PC-9 (cell line): ENCODE measurements around the gene CFAP54. TPM values are rescaled to one million over a fixed set of nuclear protein-coding genes. Genes with fewer than 3 reads are reported as not detected.

Experiments
- BruUV-seq: library from RNA; stranded (reverse); fragments of 400-500 nt; replicated peaks from 2 replicates; lab custom pipeline; 2021; lab: Mats Ljungman, UMichigan
- CTCF ChIA-PET: fragments of 300-600 bp; sonication (Branson Sonifier 250); formaldehyde crosslinking; loops from one replicate; lab custom pipeline; 2022; ENCODE audit warnings: antibody characterized with exemption; lab: Charles Lee
- POLR2A ChIA-PET: fragments of 300-600 bp; sonication (Branson Sonifier 250); formaldehyde crosslinking; loops from one replicate; lab custom pipeline; 2022; ENCODE audit warnings: antibody characterized with exemption; ENCODE audit not compliant: unreplicated experiment; lab: Charles Lee
- DNase-seq, 2 experiments: peaks; one replicate each; pipeline versions ENCODE4 v3.0.0 to v3.0.0-alpha.2; 2015 to 2022; ENCODE audit warnings: mixed read lengths in 1 of 2
- H2AFZ ChIP-seq: fragments of 200-600 bp; sonication (generic); 2 replicates; pipeline ENCODE4 v1.8.1; 2017; ENCODE audit warnings: antibody characterized with exemption
- H3F3A ChIP-seq: fragments of 200-600 bp; sonication (generic); 2 replicates; pipeline ENCODE4 v1.8.1; 2017; ENCODE audit warnings: antibody characterized with exemption, mild to moderate bottlenecking, low read depth; ENCODE audit not compliant: insufficient read depth
- H3K27ac ChIP-seq: fragments of 200-600 bp; sonication (generic); 2 replicates; pipeline ENCODE4 v1.6.1; 2016; ENCODE audit warnings: mixed run types
- H3K27me3 ChIP-seq: fragments of 200-600 bp; sonication (generic); 2 replicates; pipeline ENCODE4 v1.6.1; 2016; ENCODE audit warnings: low read depth, mixed run types; ENCODE audit not compliant: insufficient read depth
- H3K36me3 ChIP-seq: fragments of 200-600 bp; sonication (generic); 2 replicates; pipeline ENCODE4 v1.6.1; 2016; ENCODE audit warnings: low read depth, mixed run types
- H3K4me1 ChIP-seq: fragments of 200-600 bp; sonication (generic); replicated peaks from 2 replicates; pipeline ENCODE4 v1.6.1; 2016; ENCODE audit warnings: mixed run types; ENCODE audit not compliant: insufficient read depth
- H3K4me2 ChIP-seq: fragments of 200-600 bp; sonication (generic); 2 replicates; pipeline ENCODE4 v1.6.1; 2017; ENCODE audit warnings: mixed run types
- H3K4me3 ChIP-seq: fragments of 200-600 bp; sonication (generic); 2 replicates; pipeline ENCODE4 v1.6.1; 2016; ENCODE audit warnings: mixed run types
- H3K79me2 ChIP-seq: fragments of 200-600 bp; sonication (generic); 2 replicates; pipeline ENCODE4 v1.6.1; 2017; ENCODE audit warnings: low read depth, mixed run types
- H3K9me2 ChIP-seq: fragments of 200-600 bp; sonication (generic); 2 replicates; pipeline ENCODE4 v1.8.1; 2017; ENCODE audit warnings: mild to moderate bottlenecking; ENCODE audit not compliant: insufficient read depth
- H3K9me3 ChIP-seq: fragments of 200-600 bp; sonication (generic); 2 replicates; pipeline ENCODE4 v1.8.1; 2016; ENCODE audit warnings: low read depth; ENCODE audit not compliant: insufficient read depth
- H4K20me1 ChIP-seq: fragments of 200-600 bp; sonication (generic); 2 replicates; pipeline ENCODE4 v1.8.1; 2017; ENCODE audit not compliant: insufficient read depth
- CTCF ChIP-seq: fragments of 200-600 bp; sonication (generic); conservative IDR thresholded peaks from 2 replicates; pipeline ENCODE4 v1.6.1; 2017; ENCODE audit warnings: mixed run types, antibody characterized with exemption, mild to moderate bottlenecking, moderate library complexity
- EZH2 ChIP-seq: fragments of 200-600 bp; sonication (generic); IDR thresholded peaks from 2 replicates; pipeline ENCODE4 v1.8.0; 2017; ENCODE audit warnings: antibody characterized with exemption, low read depth
- intact Hi-C: fragments of 100-400 bp; cut with micrococcal nuclease; formaldehyde crosslinking; loops from one replicate; pipeline ENCODE4 v1.10.0; 2022; ENCODE audit not compliant: unreplicated experiment
- total RNA-seq: library from RNA; stranded (reverse); gene quantifications from 2 replicates; pipeline ENCODE4 v1.2.3, GENCODE V29; 2021

CFAP54 gene
- total RNA-seq, 1 experiment from 2014 or later, result 16.4 TPM

GRCh38 chr12:96773031-96773430 is 283.7 kb downstream of the CFAP54 start:
- intact Hi-C loops, result no loop called here
- H3K4me1 ChIP-seq, result no peaks in the 10 kb centered on the region
- POLR2A ChIA-PET, result no interaction called here
- no peak overlapping the region for H3K4me2 ChIP-seq
- no peak overlapping the region for H3K4me3 ChIP-seq
- CTCF ChIA-PET, result no interaction called here
- H2AFZ ChIP-seq, result no peak overlapping the region
- no peak for TF ChIP-seq CTCF
- H3K9me3 ChIP-seq, result no peaks in the 10 kb centered on the region
- no peaks in the 10 kb centered on the region for H3K27me3 ChIP-seq
- no peaks in the 10 kb centered on the region for H3K9me2 ChIP-seq
- BruUV-seq, result no TSS peak
- no peaks in the 10 kb centered on the region for H3F3A ChIP-seq
- no peak for DNase-seq
- H3K36me3 ChIP-seq, result no peaks in the 10 kb centered on the region
- no peaks in the 10 kb centered on the region for H3K79me2 ChIP-seq
- no peaks in the 10 kb centered on the region for H4K20me1 ChIP-seq
- H3K27ac ChIP-seq, result no peak overlapping the region

GRCh38 chr12:96774496-96775256 is 285.3 kb downstream of the CFAP54 start:
- H3F3A ChIP-seq, result no peaks in the 10 kb centered on the region
- H3K4me2 ChIP-seq, result no peak overlapping the region
- DNase-seq, result no peak
- intact Hi-C loops, result no loop called here
- no peak overlapping the region for H2AFZ ChIP-seq
- ChIA-PET CTCF (no interaction called here), POLR2A (no interaction called here)
- no peaks in the 10 kb centered on the region for H3K9me3 ChIP-seq
- no peaks in the 10 kb centered on the region for H3K4me1 ChIP-seq
- no TSS peak for BruUV-seq
- no peaks in the 10 kb centered on the region for H3K36me3 ChIP-seq
- no peaks in the 10 kb centered on the region for H3K79me2 ChIP-seq
- TF ChIP-seq EZH2 (no peak), CTCF (no peak)
- H4K20me1 ChIP-seq, result no peaks in the 10 kb centered on the region
- no peak overlapping the region for H3K27ac ChIP-seq
- H3K4me3 ChIP-seq, result no peak overlapping the region
- H3K27me3 ChIP-seq, result no peaks in the 10 kb centered on the region
- H3K9me2 ChIP-seq, result no peaks in the 10 kb centered on the region

GRCh38 chr12:96776908-96777307 is 287.5 kb downstream of the CFAP54 start:
- no peak overlapping the region for H3K4me3 ChIP-seq
- no peaks in the 10 kb centered on the region for H4K20me1 ChIP-seq
- no TSS peak for BruUV-seq
- DNase-seq, result no peak
- no peaks in the 10 kb centered on the region for H3K79me2 ChIP-seq
- H3K27ac ChIP-seq, result no peak overlapping the region
- intact Hi-C loops, result no loop called here
- POLR2A ChIA-PET, result no interaction called here
- TF ChIP-seq CTCF, result no peak
- no peak for TF ChIP-seq EZH2
- no peaks in the 10 kb centered on the region for H3K4me1 ChIP-seq
- CTCF ChIA-PET, result no interaction called here
- no peaks in the 10 kb centered on the region for H3K9me3 ChIP-seq
- H3K9me2 ChIP-seq, result no peaks in the 10 kb centered on the region
- no peaks in the 10 kb centered on the region for H3K27me3 ChIP-seq
- H3K4me2 ChIP-seq, result no peak overlapping the region
- no peaks in the 10 kb centered on the region for H3K36me3 ChIP-seq
- H2AFZ ChIP-seq, result no peak overlapping the region
- no peaks in the 10 kb centered on the region for H3F3A ChIP-seq
